Epithelial cell of proximal tubule (primary cell): ENCODE results near the gene DAB2IP. TPM values are rescaled to one million over a fixed set of nuclear protein-coding genes. Genes with fewer than 3 reads are reported as not detected.

Experiments
- DNase-seq: peaks from one replicate; pipeline ENCODE4 v3.0.0-alpha.2; 2011; ENCODE audit warnings: low read depth
- H3K4me3 ChIP-seq: 2 replicates; pipeline ENCODE4 v1.5.1; 2011; ENCODE audit warnings: low read depth, mild to moderate bottlenecking, low read length
- total RNA-seq: library from RNA; depleted of rRNA; stranded (reverse); fragments of >200 nt; gene quantifications from 2 replicates; pipeline ENCODE4 v1.2.3, GENCODE V29; 2015
- TF ChIP-seq, protein P1 (sequence below): conservative IDR thresholded peaks from 2 replicates; pipeline ENCODE4 v1.5.1; 2012; ENCODE audit warnings: low read depth, mild to moderate bottlenecking, low read length

DAB2IP gene
- total RNA-seq, 1 donor from 2014 or later: 23.8 TPM

DNA sequence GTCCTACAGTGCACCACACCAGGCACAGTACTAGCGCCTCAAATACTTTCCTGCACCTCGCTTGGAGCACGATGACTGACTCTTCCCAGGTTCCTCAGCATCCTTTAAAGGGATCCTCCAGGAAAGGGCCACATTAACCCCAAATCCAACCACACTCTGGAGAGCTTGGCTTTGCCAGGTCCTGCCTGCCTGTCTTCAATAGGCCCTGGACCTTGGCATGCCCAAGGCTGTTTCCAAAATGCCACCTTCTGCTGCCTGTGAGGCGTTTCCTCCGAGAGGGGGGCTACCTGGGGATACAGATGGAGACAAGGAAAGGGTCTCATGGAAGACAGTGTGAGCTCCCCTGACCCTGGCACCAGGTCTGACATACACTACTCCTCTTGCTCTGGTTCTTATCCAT, 169.9 kb downstream of the DAB2IP start:
- TF ChIP-seq, protein P1, sequence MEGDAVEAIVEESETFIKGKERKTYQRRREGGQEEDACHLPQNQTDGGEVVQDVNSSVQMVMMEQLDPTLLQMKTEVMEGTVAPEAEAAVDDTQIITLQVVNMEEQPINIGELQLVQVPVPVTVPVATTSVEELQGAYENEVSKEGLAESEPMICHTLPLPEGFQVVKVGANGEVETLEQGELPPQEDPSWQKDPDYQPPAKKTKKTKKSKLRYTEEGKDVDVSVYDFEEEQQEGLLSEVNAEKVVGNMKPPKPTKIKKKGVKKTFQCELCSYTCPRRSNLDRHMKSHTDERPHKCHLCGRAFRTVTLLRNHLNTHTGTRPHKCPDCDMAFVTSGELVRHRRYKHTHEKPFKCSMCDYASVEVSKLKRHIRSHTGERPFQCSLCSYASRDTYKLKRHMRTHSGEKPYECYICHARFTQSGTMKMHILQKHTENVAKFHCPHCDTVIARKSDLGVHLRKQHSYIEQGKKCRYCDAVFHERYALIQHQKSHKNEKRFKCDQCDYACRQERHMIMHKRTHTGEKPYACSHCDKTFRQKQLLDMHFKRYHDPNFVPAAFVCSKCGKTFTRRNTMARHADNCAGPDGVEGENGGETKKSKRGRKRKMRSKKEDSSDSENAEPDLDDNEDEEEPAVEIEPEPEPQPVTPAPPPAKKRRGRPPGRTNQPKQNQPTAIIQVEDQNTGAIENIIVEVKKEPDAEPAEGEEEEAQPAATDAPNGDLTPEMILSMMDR: no peak
- no peak for DNase-seq
- no peak overlapping the region for H3K4me3 ChIP-seq

DNA sequence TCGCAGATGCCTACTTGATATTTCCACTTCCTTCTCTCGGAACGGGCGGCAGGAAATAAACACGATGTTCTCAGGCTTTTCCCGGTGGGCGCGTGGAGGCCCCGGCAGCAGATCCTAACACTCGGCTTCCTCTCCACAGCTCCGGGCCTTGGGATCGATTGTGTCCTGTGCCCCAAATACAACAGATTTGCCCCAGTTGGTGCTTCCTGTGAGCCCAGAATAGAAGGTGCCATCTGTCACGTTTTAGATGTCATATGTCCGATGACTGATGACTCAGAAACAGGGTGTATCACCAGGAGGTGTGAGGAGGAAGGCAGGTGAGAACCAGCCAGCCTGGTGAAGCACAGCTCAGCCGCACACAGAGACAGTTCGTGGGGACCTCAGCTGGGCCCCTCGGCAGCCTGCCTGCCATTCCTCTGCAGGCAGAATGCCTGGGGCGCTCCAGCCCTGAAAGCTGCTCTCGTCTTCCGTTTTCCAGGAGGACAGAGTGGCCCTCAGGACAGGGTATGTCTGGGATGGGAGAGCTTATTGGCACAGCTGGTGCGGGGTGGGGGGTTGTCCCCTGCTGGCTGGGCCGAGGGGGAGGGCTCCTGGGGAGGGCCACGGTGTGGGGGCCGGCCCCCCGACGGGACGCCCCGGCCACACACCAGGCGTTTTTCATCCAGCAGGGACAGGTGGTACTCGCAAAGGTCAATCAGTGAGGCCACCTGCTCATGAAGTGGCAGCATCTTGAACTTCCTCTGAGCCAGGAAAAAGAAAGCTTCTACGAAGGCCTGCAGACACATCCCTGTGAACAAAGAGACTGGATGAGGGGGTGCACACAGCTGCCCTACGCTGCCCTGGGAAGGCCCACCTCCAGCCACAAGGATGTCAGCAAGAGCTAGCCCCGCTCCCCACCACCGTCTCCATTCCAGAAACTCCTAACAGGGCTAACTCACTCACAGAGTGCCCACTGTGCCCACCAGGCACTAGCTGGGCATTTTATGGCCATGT, 171.0 kb downstream of the DAB2IP start:
- TF ChIP-seq, protein P1: no peak
- no peak overlapping the region for H3K4me3 ChIP-seq
- DNase-seq: no peak

DNA sequence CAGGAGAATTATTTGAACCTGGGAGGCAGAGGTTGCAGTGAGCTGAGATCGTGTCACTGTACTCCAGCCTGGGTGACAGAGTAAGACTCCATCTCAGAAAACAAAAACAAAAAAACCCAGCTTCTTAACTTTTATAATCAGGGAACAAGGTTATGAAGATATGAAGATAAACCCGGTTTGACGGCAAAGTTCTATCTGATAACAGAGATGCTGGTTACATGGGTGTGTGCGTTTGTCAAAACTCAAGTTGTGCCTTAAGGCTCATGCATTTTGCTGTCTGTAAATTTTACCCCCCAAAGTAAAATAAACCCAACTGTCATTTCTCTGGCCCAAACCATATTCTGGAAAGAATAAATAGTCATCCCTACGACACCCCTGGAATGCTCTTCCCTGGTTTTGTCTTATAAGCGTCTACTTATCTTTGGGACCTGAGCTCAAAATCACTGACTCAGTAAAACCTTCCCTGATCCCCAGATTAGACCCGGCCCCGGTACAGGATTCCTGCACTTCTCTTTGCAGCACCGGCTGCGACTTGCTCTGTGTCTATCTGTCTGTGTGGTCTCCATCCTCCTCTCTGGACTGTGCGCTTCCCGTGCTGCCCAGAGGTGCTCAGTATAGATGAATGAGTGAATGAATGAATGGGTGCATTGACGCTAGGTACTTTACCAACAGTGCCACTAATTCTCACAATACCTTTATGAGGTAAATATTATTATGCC, 172.2 kb downstream of the DAB2IP start:
- DNase-seq: no peak
- TF ChIP-seq, protein P1: no peak

DNA sequence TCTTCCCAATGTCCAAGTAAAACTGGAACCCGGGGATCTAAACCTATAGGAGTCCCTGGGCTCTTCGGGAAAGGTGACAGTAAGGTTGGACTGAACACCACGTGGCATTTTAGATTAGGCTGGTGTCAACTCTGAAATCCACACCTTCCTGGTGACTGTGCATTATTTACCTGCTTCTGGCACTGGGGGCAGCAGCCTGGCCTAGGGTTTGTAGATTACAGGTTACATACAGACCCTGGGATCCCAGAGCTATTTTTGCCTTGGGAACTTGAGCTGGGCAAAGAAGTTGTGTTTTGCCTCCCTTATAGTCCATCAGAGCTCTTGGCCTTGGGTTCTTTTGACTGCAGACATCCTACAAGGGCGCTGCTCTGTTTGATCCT, 173.2 kb downstream of the DAB2IP start:
- no peak overlapping the region for H3K4me3 ChIP-seq
- TF ChIP-seq, protein P1: no peak
- DNase-seq: no peak

More for the DNA sequence above, 172.2 kb downstream of the DAB2IP start:
- H3K4me3 ChIP-seq: no peak overlapping the region

DNA sequence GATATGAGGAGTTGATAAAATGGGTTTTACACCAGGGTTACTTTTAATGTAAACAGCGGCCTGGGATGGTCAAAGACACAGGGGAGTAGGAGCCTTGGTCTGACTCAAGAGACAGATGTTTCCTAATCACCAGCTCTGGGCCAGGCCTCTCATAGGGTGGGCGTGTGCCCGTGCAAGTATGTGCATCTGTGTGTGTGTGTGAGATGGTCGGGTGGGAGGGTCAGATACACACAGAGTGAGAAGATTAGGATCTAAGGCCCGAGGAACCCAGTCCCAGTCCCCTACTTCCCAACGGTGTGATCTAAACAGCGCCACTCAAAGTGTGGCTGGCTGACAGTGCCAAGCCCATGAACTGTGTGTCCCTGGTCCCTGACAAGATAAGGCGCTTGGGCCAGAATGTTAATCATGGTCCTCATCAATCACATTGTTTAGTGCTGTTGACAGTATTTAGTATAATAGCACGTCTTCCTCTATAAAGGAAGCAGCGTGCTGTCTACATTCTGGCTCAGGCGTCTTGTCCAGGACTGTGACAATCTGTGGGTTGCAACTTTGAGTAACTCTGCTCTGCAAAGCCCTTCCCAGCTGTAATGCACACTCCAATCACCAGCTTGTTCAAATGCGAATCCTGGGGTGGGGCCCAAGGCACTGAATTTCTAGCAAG, 173.7 kb downstream of the DAB2IP start:
- TF ChIP-seq, protein P1: no peak
- no peak for DNase-seq
- no peak overlapping the region for H3K4me3 ChIP-seq

DNA sequence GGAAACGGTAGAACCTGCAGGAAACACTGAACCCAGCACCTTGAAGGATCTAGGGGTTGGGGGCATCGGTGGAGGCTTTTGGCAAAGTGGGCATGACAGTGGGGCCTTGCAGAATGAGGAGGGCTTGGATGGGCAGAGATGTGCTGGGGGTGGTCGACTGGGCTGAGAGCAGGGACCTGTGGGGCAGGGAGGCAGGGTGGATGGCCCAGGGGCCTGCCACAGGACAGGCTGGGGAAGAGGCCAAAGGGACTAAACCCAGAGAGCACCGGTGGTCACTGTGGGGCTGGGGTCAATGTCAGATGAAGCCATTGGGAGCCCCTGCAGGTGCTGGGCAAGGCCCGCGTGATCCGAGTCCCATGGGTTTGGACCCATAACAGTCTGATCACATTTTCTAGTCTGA, 175.3 kb downstream of the DAB2IP start:
- no peak for DNase-seq
- TF ChIP-seq, protein P1: no peak
- no peak overlapping the region for H3K4me3 ChIP-seq
